DOHH2 (cell line): ENCODE data around the gene GJC1.
"Not testable (repeated sequence)": the region's sequence is repeated elsewhere in the genome, so short reads cannot be mapped to it uniquely, and the experiment has no call there.

Source experiments
- EZH2phosphoT487 ChIP-seq: fragments of 200-600 bp; sonication (generic); IDR thresholded peaks from 2 replicates; pipeline ENCODE4 v1.6.1; 2017; ENCODE audit warnings: borderline replicate concordance, mild to moderate bottlenecking, antibody characterized with exemption, low read length, moderate library complexity, mixed read lengths
- TF ChIP-seq, protein P1 (sequence below): fragments of 200-600 bp; sonication (generic); IDR thresholded peaks from one replicate; pipeline ENCODE4 v1.5.1; 2014; ENCODE audit warnings: antibody characterized with exemption, mild to moderate bottlenecking, low read depth, low read length; ENCODE audit not compliant: poor library complexity, severe bottlenecking

DNA sequence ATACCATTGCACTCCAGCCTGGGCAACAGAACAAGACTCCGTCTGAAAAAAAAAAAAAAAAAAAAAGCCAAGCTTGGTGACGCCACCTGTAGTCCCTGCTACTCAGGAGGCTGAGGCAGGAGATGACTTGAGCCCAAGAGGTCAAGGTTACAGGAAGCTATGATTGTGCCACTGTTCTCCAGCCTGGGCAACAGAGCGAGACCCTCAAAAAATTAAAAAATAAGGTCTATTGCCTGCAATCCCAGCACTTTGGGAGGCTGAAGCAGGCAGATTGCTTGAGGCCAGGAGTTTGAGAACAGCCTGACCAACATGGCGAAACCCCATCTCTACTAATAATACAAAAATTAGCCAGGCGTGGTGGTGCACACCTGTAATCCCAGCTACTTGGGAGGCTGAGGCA lies 74.9 kb downstream of the GJC1 start:
- TF ChIP-seq, protein P1, sequence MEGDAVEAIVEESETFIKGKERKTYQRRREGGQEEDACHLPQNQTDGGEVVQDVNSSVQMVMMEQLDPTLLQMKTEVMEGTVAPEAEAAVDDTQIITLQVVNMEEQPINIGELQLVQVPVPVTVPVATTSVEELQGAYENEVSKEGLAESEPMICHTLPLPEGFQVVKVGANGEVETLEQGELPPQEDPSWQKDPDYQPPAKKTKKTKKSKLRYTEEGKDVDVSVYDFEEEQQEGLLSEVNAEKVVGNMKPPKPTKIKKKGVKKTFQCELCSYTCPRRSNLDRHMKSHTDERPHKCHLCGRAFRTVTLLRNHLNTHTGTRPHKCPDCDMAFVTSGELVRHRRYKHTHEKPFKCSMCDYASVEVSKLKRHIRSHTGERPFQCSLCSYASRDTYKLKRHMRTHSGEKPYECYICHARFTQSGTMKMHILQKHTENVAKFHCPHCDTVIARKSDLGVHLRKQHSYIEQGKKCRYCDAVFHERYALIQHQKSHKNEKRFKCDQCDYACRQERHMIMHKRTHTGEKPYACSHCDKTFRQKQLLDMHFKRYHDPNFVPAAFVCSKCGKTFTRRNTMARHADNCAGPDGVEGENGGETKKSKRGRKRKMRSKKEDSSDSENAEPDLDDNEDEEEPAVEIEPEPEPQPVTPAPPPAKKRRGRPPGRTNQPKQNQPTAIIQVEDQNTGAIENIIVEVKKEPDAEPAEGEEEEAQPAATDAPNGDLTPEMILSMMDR = not testable (repeated sequence)
- not testable (repeated sequence) for TF ChIP-seq EZH2phosphoT487
